Globus pallidus (tissue), 1 donor: ENCODE data around the gene IL18RAP.
A peak's percentile ranks its signal among the peaks of the same experiment; 100 is the strongest.

Source experiments
- DNase-seq: peaks from one replicate; pipeline ENCODE4 v3.0.0-alpha.2; 2015; ENCODE audit warnings: low spot score

Gene IL18RAP

GRCh38 chr2:102461188-102461587 is 38.2 kb downstream of the IL18RAP start:
- no peak for DNase-seq

- DNase-seq = no peak
Observed at GRCh38 chr2:102463160-102463559, 40.2 kb downstream of the IL18RAP start.

- no peak for DNase-seq
Observed at GRCh38 chr2:102470168-102470567, 47.2 kb downstream of the IL18RAP start.

GRCh38 chr2:102473020-102473419 is 50.1 kb downstream of the IL18RAP start, which contains the start of gene SLC9A4:
Gene SLC9A4 (plus strand): TSS chr2:102473226. CDS start chr2:102473760, 534 bp downstream.
- peak; percentile 8 for DNase-seq

DNA sequence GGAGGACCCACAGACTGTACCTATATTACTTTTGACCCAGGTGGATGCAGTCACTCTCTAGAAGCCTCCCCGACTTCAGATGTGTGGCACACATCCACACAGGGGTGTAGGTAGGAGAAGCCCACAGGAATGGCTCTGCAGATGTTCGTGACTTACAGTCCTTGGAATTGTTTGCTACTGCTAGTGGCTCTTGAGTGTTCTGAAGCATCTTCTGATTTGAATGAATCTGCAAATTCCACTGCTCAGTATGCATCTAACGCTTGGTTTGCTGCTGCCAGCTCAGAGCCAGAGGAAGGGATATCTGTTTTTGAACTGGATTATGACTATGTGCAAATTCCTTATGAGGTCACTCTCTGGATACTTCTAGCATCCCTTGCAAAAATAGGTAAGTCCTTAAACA is 50.7 kb downstream of the IL18RAP start:
- no peak for DNase-seq

GRCh38 chr2:102474785-102475184 is 51.8 kb downstream of the IL18RAP start:
- DNase-seq = no peak

GRCh38 chr2:102478686-102479470 is 55.9 kb downstream of the IL18RAP start:
- no peak for DNase-seq

- no peak for DNase-seq
Observed at GRCh38 chr2:102480285-102481195, 57.6 kb downstream of the IL18RAP start.

GRCh38 chr2:102481931-102482330 is 59.0 kb downstream of the IL18RAP start:
- no peak for DNase-seq

DNA sequence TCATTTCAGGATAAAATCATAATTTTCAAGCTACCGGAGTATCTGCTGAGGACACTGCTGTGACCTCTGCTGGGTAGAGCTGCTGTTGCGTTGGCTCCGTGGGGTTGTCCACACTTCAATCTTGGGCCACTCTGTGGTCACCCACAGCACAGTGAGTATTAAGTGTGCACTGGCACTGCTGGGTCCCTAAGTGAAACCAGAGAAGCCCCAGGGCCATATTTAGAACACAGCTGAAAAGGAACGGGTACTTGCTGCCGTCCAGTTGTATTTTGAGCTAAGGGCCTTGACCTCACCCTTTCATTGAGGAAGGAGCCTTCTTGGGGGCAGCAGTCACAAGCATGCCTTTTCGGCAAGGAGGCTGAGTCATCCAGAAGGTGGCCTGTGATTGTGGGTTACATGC is 60.1 kb downstream of the IL18RAP start:
- no peak for DNase-seq

- no peak for DNase-seq
Observed at GRCh38 chr2:102484310-102485061, 61.5 kb downstream of the IL18RAP start.

- no peak for DNase-seq
Observed at GRCh38 chr2:102485147-102485785, 62.3 kb downstream of the IL18RAP start.

DNA sequence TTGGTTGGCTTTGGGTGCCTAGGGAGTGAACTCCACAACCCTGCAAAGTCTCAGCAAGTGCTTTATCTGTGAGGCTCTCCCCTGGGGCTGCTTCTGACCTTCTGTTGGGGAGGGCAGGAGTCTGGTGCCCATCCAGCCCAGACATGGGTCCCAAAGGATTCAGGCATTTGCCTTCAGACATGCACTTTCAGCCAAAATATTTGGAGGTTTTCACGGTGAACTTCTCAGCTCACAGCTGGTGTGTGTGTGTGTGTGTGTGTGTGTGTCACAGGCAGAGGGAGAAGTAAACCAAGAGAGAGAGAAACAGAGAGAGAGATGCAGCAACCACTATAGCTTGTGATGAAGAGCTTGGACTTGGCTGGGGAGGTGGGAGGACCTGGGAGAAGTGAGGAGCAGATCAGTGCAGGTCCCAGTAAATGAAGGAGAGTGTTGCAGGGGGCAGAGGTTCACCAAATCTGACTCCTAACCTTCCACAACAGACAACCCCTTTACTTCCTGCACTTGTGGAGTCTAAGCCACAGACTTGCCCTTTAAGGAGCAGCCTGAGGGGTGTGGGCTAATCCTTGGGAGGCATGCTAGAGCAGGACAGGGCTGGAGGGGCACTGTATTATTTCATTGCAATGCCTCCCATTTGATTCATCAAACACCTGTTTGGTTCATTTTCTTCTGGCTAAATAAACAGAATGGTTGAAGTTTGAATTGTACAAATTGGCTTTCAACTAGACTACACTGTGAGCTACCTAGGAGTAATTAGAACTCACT is 64.2 kb downstream of the IL18RAP start:
- DNase-seq = no peak

GRCh38 chr2:102487761-102488462 is 65.0 kb downstream of the IL18RAP start:
- DNase-seq = no peak

- no peak for DNase-seq
Observed at GRCh38 chr2:102489646-102490045, 66.7 kb downstream of the IL18RAP start.

DNA sequence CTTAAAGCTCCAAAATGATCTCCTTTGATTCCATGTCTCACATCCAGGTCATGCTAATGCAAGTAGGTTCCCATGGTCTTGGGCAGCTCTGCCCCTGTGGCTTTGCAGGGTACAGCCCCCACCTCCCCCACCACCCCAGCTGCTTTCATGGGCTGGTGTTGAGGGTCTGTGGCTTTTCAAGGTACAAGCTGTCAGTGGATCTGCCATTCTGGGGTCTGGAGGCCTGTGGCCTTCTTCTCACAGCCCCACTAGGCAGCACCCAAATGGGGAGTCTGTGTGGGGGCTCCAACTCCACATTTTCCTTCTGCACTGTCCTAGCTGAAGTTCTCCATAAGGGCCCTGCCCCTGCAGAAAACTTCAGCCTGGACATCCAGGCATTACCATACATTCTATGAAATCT is 69.0 kb downstream of the IL18RAP start:
- no peak for DNase-seq

GRCh38 chr2:102494570-102494969 is 71.6 kb downstream of the IL18RAP start:
- DNase-seq = no peak

GRCh38 chr2:102498414-102498813 is 75.5 kb downstream of the IL18RAP start:
- DNase-seq = no peak

GRCh38 chr2:102499558-102499957 is 76.6 kb downstream of the IL18RAP start:
- no peak for DNase-seq
